ENCODE data around the gene CXADR. TPM values are rescaled to one million over a fixed set of nuclear protein-coding genes. Genes with fewer than 3 reads are reported as not detected.

CXADR gene
- total RNA-seq, 1 experiment from 2014 or later = 7.9 TPM

GRCh38 chr21:17610911-17611310 is 98.1 kb downstream of the CXADR start:
- no TSS peak for BruUV-seq (replicated peaks)
- H3K36me3 Mint-ChIP-seq (ENCODE audit: insufficient read depth, unreplicated experiment) = peaks cover 29% of the 10 kb centered on the region
- H3K9me3 Mint-ChIP-seq (ENCODE audit: unreplicated experiment) = no peaks in the 10 kb centered on the region
- POLR2A ChIA-PET = interaction anchor here (0.5 to 4.0 kb wide), 22 partner anchors 9 to 313 kb away, joined by 3 to 19 read pairs (median 5); no protein-coding TSS in a partner anchor
- peaks cover 10% of the 10 kb centered on the region for H3K4me1 Mint-ChIP-seq (ENCODE audit: insufficient read depth, unreplicated experiment)
- no peak for DNase-seq (ENCODE audit: unreplicated experiment)
- TF ChIP-seq CTCF (IDR thresholded peaks at IDR 0.05; ENCODE audit: unreplicated experiment) = no peak
- CTCF ChIA-PET = interaction anchor here (0.9 to 1.7 kb wide), 5 partner anchors 10 to 97 kb away, joined by 3 to 6 read pairs (median 4); no protein-coding TSS in a partner anchor
- intact Hi-C loops (cut with micrococcal nuclease) = no loop called here
- no peaks in the 10 kb centered on the region for H3K27me3 Mint-ChIP-seq (ENCODE audit: insufficient read depth, unreplicated experiment)
- H3K27ac Mint-ChIP-seq (ENCODE audit: low read depth, unreplicated experiment) = peak overlapping the region; percentile 93
- peak overlapping the region; percentile 89 for H3K4me3 Mint-ChIP-seq (ENCODE audit: unreplicated experiment)

- CTCF ChIA-PET = interaction anchor here (0.6 to 1.7 kb wide), 7 partner anchors 9 to 225 kb away, joined by 3 to 6 read pairs (median 4); no protein-coding TSS in a partner anchor
- intact Hi-C loops (cut with micrococcal nuclease) = no loop called here
- no peak for TF ChIP-seq CTCF (IDR thresholded peaks at IDR 0.05; ENCODE audit: unreplicated experiment)
- H3K9me3 Mint-ChIP-seq (ENCODE audit: unreplicated experiment) = no peaks in the 10 kb centered on the region
- peak; percentile 87 for DNase-seq (ENCODE audit: unreplicated experiment)
- H3K27me3 Mint-ChIP-seq (ENCODE audit: insufficient read depth, unreplicated experiment) = no peaks in the 10 kb centered on the region
- peaks cover 29% of the 10 kb centered on the region for H3K36me3 Mint-ChIP-seq (ENCODE audit: insufficient read depth, unreplicated experiment)
- H3K27ac Mint-ChIP-seq (ENCODE audit: low read depth, unreplicated experiment) = peak overlapping the region; percentile 93
- POLR2A ChIA-PET = interaction anchor here (0.8 to 4.0 kb wide), 24 partner anchors 8 to 313 kb away, joined by 3 to 19 read pairs (median 5); partner anchors contain the start of gene C21orf91
- H3K4me1 Mint-ChIP-seq (ENCODE audit: insufficient read depth, unreplicated experiment) = peaks cover 10% of the 10 kb centered on the region
- TSS peak; percentile 95 for BruUV-seq (replicated peaks)
- peak overlapping the region; percentile 89 for H3K4me3 Mint-ChIP-seq (ENCODE audit: unreplicated experiment)
Measured at GRCh38 chr21:17611414-17612022, 98.7 kb downstream of the CXADR start.

GRCh38 chr21:17612023-17612564 is 99.3 kb downstream of the CXADR start:
- Mint-ChIP-seq H3K4me3 (ENCODE audit: unreplicated experiment) (peak overlapping the region; percentile 89), H3K9me3 (ENCODE audit: unreplicated experiment) (no peaks in the 10 kb centered on the region), H3K27me3 (ENCODE audit: insufficient read depth, unreplicated experiment) (no peaks in the 10 kb centered on the region), H3K36me3 (ENCODE audit: insufficient read depth, unreplicated experiment) (peaks cover 25% of the 10 kb centered on the region), H3K27ac (ENCODE audit: low read depth, unreplicated experiment) (peak overlapping the region; percentile 93), H3K4me1 (ENCODE audit: insufficient read depth, unreplicated experiment) (peaks cover 10% of the 10 kb centered on the region)
- no peak for TF ChIP-seq CTCF (IDR thresholded peaks at IDR 0.05; ENCODE audit: unreplicated experiment)
- intact Hi-C loops (cut with micrococcal nuclease) = no loop called here
- ChIA-PET CTCF (interaction anchor here (0.6 to 1.5 kb wide), 2 partner anchors 11 to 226 kb away, joined by 3 to 6 read pairs; no protein-coding TSS in a partner anchor), POLR2A (interaction anchor here (0.8 to 4.0 kb wide), 18 partner anchors 9 to 312 kb away, joined by 3 to 19 read pairs (median 6); partner anchors contain the start of gene C21orf91)
- peak; percentile 75 for DNase-seq (ENCODE audit: unreplicated experiment)
- BruUV-seq (replicated peaks) = no TSS peak

- Mint-ChIP-seq H3K9me3 (ENCODE audit: unreplicated experiment) (no peaks in the 10 kb centered on the region), H3K27ac (ENCODE audit: low read depth, unreplicated experiment) (peak within 1 kb of the TSS; percentile 93), H3K4me3 (ENCODE audit: unreplicated experiment) (peak within 1 kb of the TSS; percentile 89), H3K27me3 (ENCODE audit: insufficient read depth, unreplicated experiment) (no peaks in the 10 kb centered on the region), H3K36me3 (ENCODE audit: insufficient read depth, unreplicated experiment) (peaks cover 19% of the 10 kb centered on the region), H3K4me1 (ENCODE audit: insufficient read depth, unreplicated experiment) (peaks cover 10% of the 10 kb centered on the region)
- ChIA-PET POLR2A (interaction anchor here (0.6 to 4.0 kb wide), 15 partner anchors 10 to 668 kb away, joined by 3 to 19 read pairs (median 5); partner anchors contain the start of gene C21orf91), CTCF (no interaction called here)
- intact Hi-C loops (cut with micrococcal nuclease) = no loop called here
- BruUV-seq (replicated peaks) = no TSS peak
- peak; percentile 77 for DNase-seq (ENCODE audit: unreplicated experiment)
- TF ChIP-seq CTCF (IDR thresholded peaks at IDR 0.05; ENCODE audit: unreplicated experiment) = no peak
Measured at GRCh38 chr21:17612565-17613241, 99.9 kb downstream of the CXADR start, which contains the start of gene BTG3. Gene BTG3, minus strand, starts transcription at chr21:17612901. Its CDS starts 3,757 bp downstream, at chr21:17609144.

All from MCF 10A (cell line).